ENCODE data around the gene SLCO4A1.

- TF ChIP-seq CTCF (conservative IDR thresholded peaks at IDR 0.05; ENCODE audit: low read depth, low read length) (no peak), EZH2 (IDR thresholded peaks at IDR 0.05; ENCODE audit: borderline replicate concordance, low read depth, low read length, poor library complexity, severe bottlenecking) (no peak)
Measured at GRCh38 chr20:62621251-62622110, 20.8 kb upstream of the SLCO4A1 start.
